Measurements from ENCODE around the gene EIF2AK3. TPM values are rescaled to one million over a fixed set of nuclear protein-coding genes. Genes with fewer than 3 reads are reported as not detected.

EIF2AK3 gene
- total and polyA plus RNA-seq, 2 of the 4 experiments (the other 2 are of a cell fraction): 7.9 to 22.8 TPM

DNA sequence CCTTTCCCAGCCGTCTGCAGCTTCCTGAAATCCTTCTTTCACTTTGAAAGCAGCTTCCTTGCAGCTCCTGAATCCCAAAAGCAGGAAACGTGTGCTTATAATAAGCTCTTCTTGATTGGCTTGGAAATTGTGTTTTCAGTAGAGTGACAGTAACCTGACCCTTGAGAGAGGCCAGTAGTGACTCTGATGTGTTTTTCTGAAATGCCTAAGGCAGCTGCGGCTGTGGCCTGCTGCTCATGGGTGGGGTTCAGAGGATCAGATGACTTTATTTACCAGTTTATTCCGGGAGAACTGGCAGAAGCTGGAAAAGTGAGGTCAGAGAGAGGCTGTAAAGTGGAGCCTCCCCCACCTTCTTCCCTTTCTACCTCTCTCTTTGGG is 32.3 kb upstream of the EIF2AK3 start (continued):
- TF ChIP-seq POLR2A (IDR thresholded peaks at IDR 0.05; ENCODE audit: low read depth, low read length): no peak

DNA sequence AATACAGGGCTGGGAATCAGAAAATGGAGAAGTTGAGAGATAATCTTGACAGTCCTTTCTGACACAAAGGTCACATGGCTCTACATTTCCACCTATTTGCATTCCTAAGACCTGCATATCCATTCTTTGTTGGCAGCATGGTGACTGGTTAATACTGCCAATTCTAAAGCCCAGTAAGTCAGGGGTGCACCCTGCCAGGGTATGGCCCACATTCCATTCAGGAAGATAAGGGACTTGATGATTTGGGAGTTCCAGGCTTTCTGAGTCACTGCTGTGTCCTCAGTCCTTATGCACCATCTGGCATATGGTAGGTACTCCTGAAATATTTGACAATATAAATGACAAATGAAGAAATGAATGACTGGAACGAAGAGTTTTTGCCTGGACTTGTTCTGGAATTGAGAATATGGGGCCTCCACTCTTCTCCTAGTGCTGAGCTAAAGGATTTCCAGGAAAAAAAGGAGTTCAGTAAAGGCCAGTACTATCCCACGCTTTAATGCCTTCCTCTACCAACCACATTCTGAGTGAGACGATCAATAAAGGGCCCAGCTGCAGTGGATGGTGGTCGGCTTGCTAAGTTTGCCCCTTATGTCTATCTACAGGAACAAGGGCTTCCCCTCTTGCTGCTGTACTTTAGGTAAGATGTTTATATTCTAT is 31.7 kb upstream of the EIF2AK3 start:
- Histone ChIP-seq H3K4ac (ENCODE audit: low read depth, low read length) (peak overlapping the region; percentile 68), H3K9me1 (ENCODE audit: insufficient read depth, low read length) (no peaks in the 10 kb centered on the region; the same call in 1 of the 2 replicates), H2BK5ac (ENCODE audit: low read depth, low read length, poor library complexity, severe bottlenecking) (peak overlapping the region; percentile 68), H3K9ac (ENCODE audit: low read depth, low read length) (peak overlapping the region; percentile 43), H3K23ac (ENCODE audit: low read depth, low read length) (peak overlapping the region; percentile 41), H3K27ac (ENCODE audit: insufficient read depth, low read length) (peak overlapping the region; percentile 95), H2AK5ac (ENCODE audit: low read depth, low read length) (no peak overlapping the region; the same call in 1 of the 2 replicates), H3K4me1 (ENCODE audit: control insufficient read depth, insufficient read depth, low read length) (peaks cover 12% of the 10 kb centered on the region), H3K79me1 (ENCODE audit: low read depth in 1 of 2, low read length in 2 of 2) (no peaks in the 10 kb centered on the region), H3K9me3 (ENCODE audit: control insufficient read depth, insufficient read depth, low read length) (no peaks in the 10 kb centered on the region), H2AK9ac (replicated peaks; ENCODE audit: low read depth, low read length, poor library complexity) (peak overlapping the region; percentile 82), H2BK120ac (ENCODE audit: low read depth, low read length) (peak overlapping the region; percentile 66), H3K36me3 (ENCODE audit: control insufficient read depth, insufficient read depth, low read length) (no peaks in the 10 kb centered on the region), H2BK15ac (ENCODE audit: low read depth, low read length) (peak overlapping the region; percentile 8; the same call in 1 of the 3 replicates), H4K5ac (ENCODE audit: low read depth, low read length) (peak overlapping the region; percentile 95), H2AFZ (replicated peaks; ENCODE audit: low read length, poor library complexity) (peak overlapping the region; percentile 77), H3K14ac (replicated peaks; ENCODE audit: low read depth, low read length) (peak overlapping the region; percentile 65; the same call in 1 of the 2 replicates), H4K8ac (ENCODE audit: low read depth in 2 of 2, low read length in 2 of 2) (peak overlapping the region; percentile 63 to 79; a peak in 3 of 4 replicates), H3K18ac (ENCODE audit: low read depth, low read length) (peak overlapping the region; percentile 80), H4K20me1 (ENCODE audit: insufficient read depth, low read length) (no peaks in the 10 kb centered on the region), H2BK20ac (ENCODE audit: low read depth, low read length) (peak overlapping the region; percentile 8; the same call in 1 of the 2 replicates), H4K91ac (ENCODE audit: insufficient read depth, low read depth, low read length) (peak overlapping the region; percentile 50), H3K4me2 (ENCODE audit: low read depth, low read length) (peak overlapping the region; percentile 82), H3K27me3 (ENCODE audit: control insufficient read depth, insufficient read depth, low read length) (no peaks in the 10 kb centered on the region), H3K4me3 (ENCODE audit: insufficient read depth, low read depth, low read length) (peak overlapping the region; percentile 2; the same call in 1 of the 2 replicates), H3K56ac (ENCODE audit: extremely low read depth, insufficient read depth, low read length) (no peak overlapping the region)
- peak; percentile 5 for DNase-seq
- peak; percentile 16; the same call in 1 of the 2 replicates for ATAC-seq (ENCODE audit: low read depth)
- ChIA-PET CTCF (interaction anchor here (0.5 to 1.9 kb wide), 6 partner anchors 11 to 78 kb away, joined by 3 to 8 read pairs (median 4); no protein-coding TSS in a partner anchor), POLR2A (ENCODE audit: unreplicated experiment) (no interaction called here)
- TF ChIP-seq RAD21 (IDR thresholded peaks at IDR 0.05; ENCODE audit: low read length) (no peak), SMC3 (IDR thresholded peaks at IDR 0.05; ENCODE audit: low read depth, low read length) (no peak), CEBPB (IDR thresholded peaks at IDR 0.05; ENCODE audit: low read depth, low read length) (no peak), MAFK (IDR thresholded peaks at IDR 0.05; ENCODE audit: low read depth, low read length) (no peak), BHLHE40 (IDR thresholded peaks at IDR 0.05; ENCODE audit: low read depth, low read length) (no peak), NFE2L2 (IDR thresholded peaks at IDR 0.05; ENCODE audit: low read depth, low read length) (no peak), MAZ (IDR thresholded peaks at IDR 0.05; ENCODE audit: borderline replicate concordance, low read depth, low read length) (no peak), POLR2A (IDR thresholded peaks at IDR 0.05; ENCODE audit: low read depth, low read length) (no peak), CHD1 (IDR thresholded peaks at IDR 0.05; ENCODE audit: low read depth, low read length) (no peak), MXI1 (IDR thresholded peaks at IDR 0.05; ENCODE audit: borderline replicate concordance, low read depth, low read length) (no peak), RCOR1 (IDR thresholded peaks at IDR 0.05; ENCODE audit: insufficient replicate concordance, low read length) (no peak), FOS (IDR thresholded peaks at IDR 0.05; ENCODE audit: low read depth, low read length) (no peak)
- TF ChIP-seq, protein P1, sequence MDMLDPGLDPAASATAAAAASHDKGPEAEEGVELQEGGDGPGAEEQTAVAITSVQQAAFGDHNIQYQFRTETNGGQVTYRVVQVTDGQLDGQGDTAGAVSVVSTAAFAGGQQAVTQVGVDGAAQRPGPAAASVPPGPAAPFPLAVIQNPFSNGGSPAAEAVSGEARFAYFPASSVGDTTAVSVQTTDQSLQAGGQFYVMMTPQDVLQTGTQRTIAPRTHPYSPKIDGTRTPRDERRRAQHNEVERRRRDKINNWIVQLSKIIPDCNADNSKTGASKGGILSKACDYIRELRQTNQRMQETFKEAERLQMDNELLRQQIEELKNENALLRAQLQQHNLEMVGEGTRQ (IDR thresholded peaks at IDR 0.05; ENCODE audit: low read depth, low read length): no peak
- no TSS peak for BruUV-seq (replicated peaks)
- in situ Hi-C loops (cut with MboI; ENCODE audit: low sequenced_read_pairs): loop anchor here (25.0 kb wide), 2 partner anchors 472 to 597 kb away; partner anchors contain the start of genes KRCC1 and SMYD1
- no CpG with 5 or more reads among the region's 4 CpGs for WGBS, 2 experiments (ENCODE audit: extremely low coverage in 2 of 2, insufficient read length in 1 of 2)
- intact Hi-C loops (cut with micrococcal nuclease): loop anchor here (2.0 to 5.0 kb wide), 2 partner anchors 32 to 57 kb away; partner anchors contain the start of gene EIF2AK3
- dilution Hi-C loops (cut with HindIII; ENCODE audit: low sequenced_read_pairs, unreplicated experiment): no loop called here
